IMR-90 (cell line): ENCODE results near the gene CHRM1. TPM values are rescaled to one million over a fixed set of nuclear protein-coding genes. Genes with fewer than 3 reads are reported as not detected.

Experiments used
- ATAC-seq: fragments of 200-7000 bp; cut with Tn5 transposase; 2 replicates; pipeline ENCODE4 v1.9.1; 2020; ENCODE audit warnings: low read depth, mild to moderate bottlenecking, moderate library complexity
- BruUV-seq: library from RNA; stranded (reverse); fragments of 400-500 nt; replicated peaks from 2 replicates; lab custom pipeline; 2021; lab: Mats Ljungman, UMichigan
- CTCF ChIA-PET: fragments of 300-600 bp; formaldehyde crosslinking; extraction: SDS; loops from one replicate; lab custom pipeline; 2021; ENCODE audit warnings: antibody characterized with exemption; lab: Yijun Ruan, JAX
- POLR2A ChIA-PET: fragments of 300-600 bp; sonication (Branson Sonifier 250); formaldehyde crosslinking; loops from one replicate; lab custom pipeline; 2022; ENCODE audit warnings: antibody characterized with exemption; ENCODE audit not compliant: unreplicated experiment; lab: Charles Lee
- DNase-seq: peaks from one replicate; pipeline ENCODE4 v3.0.0; 2013
- H2AFZ ChIP-seq: replicated peaks from 2 replicates; pipeline ENCODE3; 2013; ENCODE audit warnings: low read length, mild to moderate bottlenecking; ENCODE audit not compliant: poor library complexity
- H2AK5ac ChIP-seq: 2 replicates; pipeline ENCODE4 v1.6.1; 2013; ENCODE audit warnings: low read depth, low read length, inconsistent platforms
- H2AK9ac ChIP-seq: replicated peaks from 2 replicates; pipeline ENCODE3; 2013; ENCODE audit warnings: mild to moderate bottlenecking, low read depth, low read length, moderate library complexity; ENCODE audit not compliant: poor library complexity
- H2BK120ac ChIP-seq: 2 replicates; pipeline ENCODE4 v1.6.1; 2013; ENCODE audit warnings: low read depth, low read length, inconsistent platforms
- H2BK15ac ChIP-seq: 3 replicates; pipeline ENCODE4 v1.6.1; 2013; ENCODE audit warnings: low read depth, low read length, inconsistent platforms
- H2BK20ac ChIP-seq: 2 replicates; pipeline ENCODE4 v1.6.1; 2013; ENCODE audit warnings: low read depth, mild to moderate bottlenecking, inconsistent platforms, low read length, moderate library complexity
- H2BK5ac ChIP-seq: 2 replicates; pipeline ENCODE4 v1.6.1; 2013; ENCODE audit warnings: mild to moderate bottlenecking, low read depth, low read length, inconsistent platforms; ENCODE audit not compliant: poor library complexity, severe bottlenecking
- H3K14ac ChIP-seq: replicated peaks from 2 replicates; pipeline ENCODE4 v1.6.1; 2013; ENCODE audit warnings: low read depth, low read length, inconsistent platforms
- H3K18ac ChIP-seq: 2 replicates; pipeline ENCODE4 v1.6.1; 2013; ENCODE audit warnings: low read depth, low read length, control low read depth
- H3K23ac ChIP-seq: 2 replicates; pipeline ENCODE4 v1.6.1; 2013; ENCODE audit warnings: low read depth, low read length, inconsistent platforms
- H3K27ac ChIP-seq: 2 replicates; pipeline ENCODE4 v1.5.1; 2013; ENCODE audit warnings: mild to moderate bottlenecking, control low read depth, low read length; ENCODE audit not compliant: insufficient read depth
- H3K27me3 ChIP-seq: 2 replicates; pipeline ENCODE4 v1.6.1; 2013; ENCODE audit warnings: low read length; ENCODE audit not compliant: control insufficient read depth, insufficient read depth
- H3K36me3 ChIP-seq: 2 replicates; pipeline ENCODE4 v1.6.1; 2013; ENCODE audit warnings: low read length, mixed read lengths; ENCODE audit not compliant: control insufficient read depth, insufficient read depth
- H3K4ac ChIP-seq: 2 replicates; pipeline ENCODE4 v1.6.1; 2013; ENCODE audit warnings: low read depth, low read length, inconsistent platforms
- H3K4me1 ChIP-seq: 2 replicates; pipeline ENCODE4 v1.6.1; 2013; ENCODE audit warnings: low read length, mixed read lengths; ENCODE audit not compliant: control insufficient read depth, insufficient read depth
- H3K4me2 ChIP-seq: 2 replicates; pipeline ENCODE4 v1.6.1; 2013; ENCODE audit warnings: low read depth, mild to moderate bottlenecking, control low read depth, low read length, moderate library complexity
- H3K4me3 ChIP-seq: 2 replicates; pipeline ENCODE4 v1.5.1; 2013; ENCODE audit warnings: low read depth, mild to moderate bottlenecking, control low read depth, low read length, moderate library complexity; ENCODE audit not compliant: insufficient read depth
- H3K56ac ChIP-seq: 2 replicates; pipeline ENCODE4 v1.6.1; 2013; ENCODE audit warnings: low read length, inconsistent platforms; ENCODE audit not compliant: insufficient read depth; ENCODE audit errors: extremely low read depth
- H3K79me1 ChIP-seq, 2 experiments: 2 replicates each; pipeline ENCODE4 v1.6.1; 2013; ENCODE audit warnings: low read length in 2 of 2, inconsistent platforms in 1 of 2, low read depth in 1 of 2
- H3K9ac ChIP-seq: 2 replicates; pipeline ENCODE4 v1.6.1; 2013; ENCODE audit warnings: low read depth, low read length, control low read depth
- H3K9me1 ChIP-seq: 2 replicates; pipeline ENCODE4 v1.6.1; 2013; ENCODE audit warnings: low read length, inconsistent platforms; ENCODE audit not compliant: insufficient read depth
- H3K9me3 ChIP-seq: 2 replicates; pipeline ENCODE4 v1.6.1; 2013; ENCODE audit warnings: low read length; ENCODE audit not compliant: control insufficient read depth, insufficient read depth
- H4K20me1 ChIP-seq: 2 replicates; pipeline ENCODE4 v1.6.1; 2013; ENCODE audit warnings: low read length, inconsistent platforms; ENCODE audit not compliant: insufficient read depth
- H4K5ac ChIP-seq: 2 replicates; pipeline ENCODE4 v1.6.1; 2013; ENCODE audit warnings: mild to moderate bottlenecking, low read depth, low read length, control low read depth
- H4K8ac ChIP-seq, 2 experiments: 2 replicates each; pipeline ENCODE4 v1.6.1; 2013; ENCODE audit warnings: low read depth in 2 of 2, low read length in 2 of 2, control low read depth in 1 of 2, inconsistent platforms in 1 of 2
- H4K91ac ChIP-seq: 2 replicates; pipeline ENCODE4 v1.6.1; 2013; ENCODE audit warnings: low read depth, low read length, inconsistent platforms; ENCODE audit not compliant: insufficient read depth
- BHLHE40 ChIP-seq: fragments of 150-350 bp; IDR thresholded peaks from 2 replicates; pipeline ENCODE4 v1.6.1; 2016; ENCODE audit warnings: mild to moderate bottlenecking, low read depth, low read length
- CEBPB ChIP-seq: IDR thresholded peaks from 2 replicates; pipeline ENCODE4 v1.6.1; 2012; ENCODE audit warnings: low read depth, low read length, improper control_type of control experiment
- CHD1 ChIP-seq: IDR thresholded peaks from 2 replicates; pipeline ENCODE4 v1.6.1; 2012; ENCODE audit warnings: low read depth, low read length, improper control_type of control experiment
- CTCF ChIP-seq: conservative IDR thresholded peaks from 2 replicates; pipeline ENCODE4 v1.5.1; 2012; ENCODE audit warnings: mild to moderate bottlenecking, low read depth, low read length, improper control_type of control experiment
- ELK1 ChIP-seq: fragments of 150-350 bp; IDR thresholded peaks from 2 replicates; pipeline ENCODE4 v1.6.1; 2016; ENCODE audit warnings: low read depth, mild to moderate bottlenecking, low read length, moderate library complexity, borderline replicate concordance
- FOS ChIP-seq: fragments of 150-350 bp; IDR thresholded peaks from 2 replicates; pipeline ENCODE4 v1.6.1; 2016; ENCODE audit warnings: low read depth, low read length
- MAFK ChIP-seq: IDR thresholded peaks from 2 replicates; pipeline ENCODE4 v1.6.1; 2012; ENCODE audit warnings: low read depth, low read length, improper control_type of control experiment
- MAZ ChIP-seq: IDR thresholded peaks from 2 replicates; pipeline ENCODE4 v1.6.1; 2012; ENCODE audit warnings: low read depth, mild to moderate bottlenecking, low read length, improper control_type of control experiment, moderate library complexity, borderline replicate concordance
- MXI1 ChIP-seq: IDR thresholded peaks from 2 replicates; pipeline ENCODE4 v1.6.1; 2012; ENCODE audit warnings: low read depth, mild to moderate bottlenecking, low read length, moderate library complexity, borderline replicate concordance
- NFE2L2 ChIP-seq: fragments of 150-350 bp; IDR thresholded peaks from 2 replicates; pipeline ENCODE4 v1.6.1; 2016; ENCODE audit warnings: low read depth, mild to moderate bottlenecking, low read length
- POLR2A ChIP-seq: IDR thresholded peaks from 2 replicates; pipeline ENCODE4 v1.6.1; 2012; ENCODE audit warnings: mild to moderate bottlenecking, low read depth, low read length
- RAD21 ChIP-seq: IDR thresholded peaks from 2 replicates; pipeline ENCODE4 v1.6.1; 2012; ENCODE audit warnings: low read length, improper control_type of control experiment
- RCOR1 ChIP-seq: IDR thresholded peaks from 2 replicates; pipeline ENCODE4 v1.6.1; 2012; ENCODE audit warnings: mild to moderate bottlenecking, low read length, improper control_type of control experiment; ENCODE audit not compliant: insufficient replicate concordance
- RFX5 ChIP-seq: IDR thresholded peaks from 2 replicates; pipeline ENCODE4 v1.8.0; 2012; ENCODE audit warnings: low read depth, mild to moderate bottlenecking, low read length, moderate library complexity
- SMC3 ChIP-seq: fragments of 150-350 bp; IDR thresholded peaks from 2 replicates; pipeline ENCODE4 v1.6.1; 2016; ENCODE audit warnings: low read depth, mild to moderate bottlenecking, antibody characterized with exemption, low read length, moderate library complexity
- WGBS, 2 experiments: methylation state at CpG; one replicate each; pipeline versions ENCODE4 v1.1.5 to v1.1.7; 2013; ENCODE audit warnings: missing lambda C conversion rate in 2 of 2; ENCODE audit not compliant: insufficient read length in 1 of 2; ENCODE audit errors: extremely low coverage in 2 of 2; 5-methylcytosine and 5-hydroxymethylcytosine counted together
- dilution Hi-C: fragments of 300-500 bp; cut with HindIII; formaldehyde crosslinking; loops from one replicate; pipeline ENCODE4 v1.14.3; 2018; ENCODE audit warnings: low sequenced_read_pairs; ENCODE audit not compliant: unreplicated experiment
- in situ Hi-C: fragments of 300-500 bp; cut with MboI; formaldehyde crosslinking; loops from 3 replicates; pipeline ENCODE4 v1.14.3; 2019; ENCODE audit warnings: low sequenced_read_pairs, inconsistent platforms, mixed read lengths
- intact Hi-C: fragments of 100-400 bp; cut with micrococcal nuclease; formaldehyde crosslinking; loops from 2 replicates; pipeline ENCODE4 v1.10.0; 2022
- polyA plus RNA-seq, 3 experiments: library from polyadenylated mRNA; depleted of rRNA; stranded (reverse); fragments of >200 nt; gene quantifications; 2 replicates each; pipeline ENCODE4 v1.2.3, GENCODE V29; 2012; ENCODE audit warnings: low replicate concordance in 1 of 3
- total RNA-seq: library from RNA; depleted of rRNA; stranded (reverse); fragments of >200 nt; gene quantifications from 2 replicates; pipeline ENCODE4 v1.2.3, GENCODE V29; 2012
- TF ChIP-seq, protein P1 (sequence below): fragments of 150-350 bp; IDR thresholded peaks from 2 replicates; pipeline ENCODE4 v1.6.1; 2017; ENCODE audit warnings: mild to moderate bottlenecking, antibody characterized with exemption, low read length, low read depth

Gene CHRM1
- total and polyA plus RNA-seq, 2 of the 4 experiments (the other 2 are of a cell fraction): not detected

GRCh38 chr11:62948765-62949320 is 27.7 kb upstream of the CHRM1 start:
- H3K14ac ChIP-seq: no peak overlapping the region
- dilution Hi-C loops: no loop called here
- H4K20me1 ChIP-seq: no peaks in the 10 kb centered on the region
- H2BK15ac ChIP-seq: no peak overlapping the region
- H3K4ac ChIP-seq: no peak overlapping the region
- no peak overlapping the region for H2BK20ac ChIP-seq
- ChIA-PET CTCF (no interaction called here), POLR2A (no interaction called here)
- H3K18ac ChIP-seq: no peak overlapping the region
- no peaks in the 10 kb centered on the region for H3K9me3 ChIP-seq
- no peak overlapping the region for H3K56ac ChIP-seq
- 40% methylated on average over 3 of the region's 7 CpGs; no CpG with 5 or more reads in 1 of the 2 experiments for WGBS, 2 experiments
- no peak overlapping the region for H2AK9ac ChIP-seq
- DNase-seq: no peak
- H3K9me1 ChIP-seq: no peaks in the 10 kb centered on the region
- H3K9ac ChIP-seq: no peak overlapping the region
- H3K4me1 ChIP-seq: no peaks in the 10 kb centered on the region
- peaks cover 7% of the 10 kb centered on the region for H3K27me3 ChIP-seq
- intact Hi-C loops: no loop called here
- no peak overlapping the region for H4K5ac ChIP-seq
- H3K79me1 ChIP-seq: no peaks in the 10 kb centered on the region
- H2AFZ ChIP-seq: no peak overlapping the region
- no peak overlapping the region for H3K4me2 ChIP-seq
- ATAC-seq: no peak
- no peak overlapping the region for H2BK5ac ChIP-seq
- in situ Hi-C loops: no loop called here
- H2BK120ac ChIP-seq: no peak overlapping the region
- no peak overlapping the region for H4K8ac ChIP-seq
- H4K91ac ChIP-seq: no peak overlapping the region
- H3K36me3 ChIP-seq: no peaks in the 10 kb centered on the region
- BruUV-seq: no TSS peak
- no peak overlapping the region for H3K23ac ChIP-seq
- TF ChIP-seq SMC3 (no peak), BHLHE40 (no peak), RCOR1 (no peak), MAZ (no peak), RFX5 (no peak), RAD21 (no peak), MXI1 (no peak), CEBPB (no peak), NFE2L2 (no peak), POLR2A (no peak), FOS (no peak), ELK1 (no peak), CTCF (no peak), CHD1 (no peak), MAFK (no peak)
- TF ChIP-seq, protein P1, sequence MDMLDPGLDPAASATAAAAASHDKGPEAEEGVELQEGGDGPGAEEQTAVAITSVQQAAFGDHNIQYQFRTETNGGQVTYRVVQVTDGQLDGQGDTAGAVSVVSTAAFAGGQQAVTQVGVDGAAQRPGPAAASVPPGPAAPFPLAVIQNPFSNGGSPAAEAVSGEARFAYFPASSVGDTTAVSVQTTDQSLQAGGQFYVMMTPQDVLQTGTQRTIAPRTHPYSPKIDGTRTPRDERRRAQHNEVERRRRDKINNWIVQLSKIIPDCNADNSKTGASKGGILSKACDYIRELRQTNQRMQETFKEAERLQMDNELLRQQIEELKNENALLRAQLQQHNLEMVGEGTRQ: no peak
- H3K27ac ChIP-seq: no peak overlapping the region
- H3K4me3 ChIP-seq: no peak overlapping the region
- no peak overlapping the region for H2AK5ac ChIP-seq
